Activated effector memory CD4-positive, alpha-beta T cell treated with anti-CD3 and anti-CD28 coated beads, Interleukin-2, amount 50 U/mL, for 16 hours (primary cell): ENCODE data around the gene TTC23.
"Not testable (repeated sequence)": the region's sequence is repeated elsewhere in the genome, so short reads cannot be mapped to it uniquely, and the experiment has no call there.

Experiments
- DNase-seq: peaks from one replicate; pipeline ENCODE4 v3.0.0-alpha.2; 2020

Gene TTC23

GRCh38 chr15:99117563-99118257, 131.7 kb downstream of the TTC23 start:
- no peak for DNase-seq

- DNase-seq = no peak
Observed at GRCh38 chr15:99117111-99117510, 132.3 kb downstream of the TTC23 start.

- no peak for DNase-seq
Observed at GRCh38 chr15:99115300-99116215, 133.8 kb downstream of the TTC23 start.

GRCh38 chr15:99114511-99115299, 134.7 kb downstream of the TTC23 start:
- no peak for DNase-seq

GRCh38 chr15:99113547-99114271, 135.7 kb downstream of the TTC23 start:
- peak; percentile 48 for DNase-seq

GRCh38 chr15:99111641-99112040, 137.7 kb downstream of the TTC23 start:
- DNase-seq = not testable (repeated sequence)

GRCh38 chr15:99110581-99111320, 138.6 kb downstream of the TTC23 start:
- DNase-seq = peak; percentile 3

- DNase-seq = peak; percentile 14
Observed at GRCh38 chr15:99110093-99110492, 139.3 kb downstream of the TTC23 start.

GRCh38 chr15:99109555-99110021, 139.8 kb downstream of the TTC23 start:
- DNase-seq = peak; percentile 44

- no peak for DNase-seq
Observed at GRCh38 chr15:99108993-99109392, 140.4 kb downstream of the TTC23 start.

- DNase-seq = peak; percentile 47
Observed at GRCh38 chr15:99106417-99107220, 142.8 kb downstream of the TTC23 start.

GRCh38 chr15:99105514-99106341, 143.7 kb downstream of the TTC23 start:
- peak; percentile 74 for DNase-seq

- peak; percentile 70 for DNase-seq
Observed at GRCh38 chr15:99104788-99105513, 144.4 kb downstream of the TTC23 start, which contains the start of gene SYNM. SYNM (plus strand) TSS chr15:99105080; CDS start chr15:99105200, 120 bp downstream.

- no peak for DNase-seq
Observed at GRCh38 chr15:99103279-99103678, 146.1 kb downstream of the TTC23 start.

- no peak for DNase-seq
Observed at GRCh38 chr15:99102332-99103235, 146.8 kb downstream of the TTC23 start.

- no peak for DNase-seq
Observed at GRCh38 chr15:99101501-99101900, 147.9 kb downstream of the TTC23 start.

GRCh38 chr15:99100245-99101173, 148.9 kb downstream of the TTC23 start:
- peak; percentile 76 for DNase-seq
